Peyer's patch (tissue), 4 donors: ENCODE measurements around the gene MLF2. TPM values are rescaled to one million over a fixed set of nuclear protein-coding genes. Genes with fewer than 3 reads are reported as not detected.
"Not testable (repeated sequence)": the region's sequence is repeated elsewhere in the genome, so short reads cannot be mapped to it uniquely, and the experiment has no call there.

Source experiments
- DNase-seq, 3 donors: peaks; one replicate each; pipeline ENCODE4 v3.0.0-alpha.2; 2017 to 2019
- H3K27ac ChIP-seq, 4 donors: fragments of 200-600 bp; sonication (generic); one replicate each; pipeline ENCODE4 v1.5.1; 2016 to 2019
- H3K27me3 ChIP-seq, 2 donors: fragments of 200-600 bp; sonication (generic); one replicate each; pipeline ENCODE4 v1.5.1; 2019
- H3K36me3 ChIP-seq, 3 donors: fragments of 200-600 bp; sonication (generic); one replicate each; pipeline ENCODE4 v1.5.1; 2016 to 2019
- H3K4me1 ChIP-seq, 4 donors: fragments of 200-600 bp; sonication (generic); one replicate each; pipeline ENCODE4 v1.5.1; 2016 to 2019
- H3K4me3 ChIP-seq, 4 donors: fragments of 200-600 bp; sonication (generic); 1 replicate in 3 of 4; 2 replicates in 1 of 4; pipeline ENCODE4 v1.5.1; 2016 to 2019; ENCODE audit warnings: mild to moderate bottlenecking in 1 of 4
- H3K9me3 ChIP-seq, 4 donors: fragments of 200-600 bp; sonication (generic); one replicate each; pipeline ENCODE4 v1.5.1; 2016 to 2019; ENCODE audit warnings: mild to moderate bottlenecking in 1 of 4
- CTCF ChIP-seq, 6 experiments: fragments of 450-650 bp in 4 of 6; fragments of 200-600 bp in 2 of 6; sonication (generic) in 1 of 6; IDR thresholded peaks; one replicate each; pipeline ENCODE4 v1.5.1; 2017 to 2019; ENCODE audit warnings: antibody characterized with exemption in 6 of 6, mild to moderate bottlenecking in 3 of 6, moderate library complexity in 1 of 6
- POLR2A ChIP-seq, 2 donors: fragments of 450-650 bp; IDR thresholded peaks; one replicate each; pipeline ENCODE4 v1.5.1; 2017; ENCODE audit warnings: antibody characterized with exemption in 2 of 2, mild to moderate bottlenecking in 2 of 2, moderate library complexity in 2 of 2
- total RNA-seq, 4 donors: library from RNA; depleted of rRNA; stranded (reverse); fragments of >200 nt; gene quantifications; one replicate each; pipeline ENCODE4 v1.1.0, GENCODE V29; 2016

Gene MLF2
- total RNA-seq, 4 donors from 2014 or later, result 94.9 to 212 (median 182) TPM

- H3K4me1 ChIP-seq, result no peaks in the 10 kb centered on the region
- no peak overlapping the region for H3K4me3 ChIP-seq
- no peak overlapping the region for H3K27ac ChIP-seq
- H3K9me3 ChIP-seq, result no peaks in the 10 kb centered on the region
- no peaks in the 10 kb centered on the region for H3K36me3 ChIP-seq
- no peak for DNase-seq
- no peaks in the 10 kb centered on the region for H3K27me3 ChIP-seq
- no peak for TF ChIP-seq CTCF (IDR thresholded peaks at IDR 0.05)
- TF ChIP-seq POLR2A (IDR thresholded peaks at IDR 0.05), result no peak
Observed at GRCh38 chr12:6708960-6709394, 44.0 kb downstream of the MLF2 start.

- H3K27me3 ChIP-seq, H3K27ac ChIP-seq, H3K36me3 ChIP-seq, H3K9me3 ChIP-seq, H3K4me1 ChIP-seq, H3K4me3 ChIP-seq, DNase-seq: not testable (repeated sequence)
Observed at GRCh38 chr12:6708351-6708750, 44.6 kb downstream of the MLF2 start.

- H3K9me3 ChIP-seq, result no peaks in the 10 kb centered on the region
- DNase-seq, result no peak
- H3K27ac ChIP-seq, result no peak overlapping the region
- no peak for TF ChIP-seq POLR2A (IDR thresholded peaks at IDR 0.05)
- no peak for TF ChIP-seq CTCF (IDR thresholded peaks at IDR 0.05)
- H3K4me3 ChIP-seq, result no peak overlapping the region
- peaks cover 0 to 20% of the 10 kb centered on the region in 2 donors for H3K27me3 ChIP-seq
- H3K4me1 ChIP-seq, result peaks cover 0 to 18% (median 14%) of the 10 kb centered on the region in 4 donors
- H3K36me3 ChIP-seq, result no peaks in the 10 kb centered on the region
Observed at GRCh38 chr12:6703631-6704030, 49.3 kb downstream of the MLF2 start.

GRCh38 chr12:6701078-6701768, 51.7 kb downstream of the MLF2 start:
- Histone ChIP-seq H3K27ac (no peak overlapping the region), H3K4me3 (peak overlapping the region; percentile 40 to 56 (median 50)), H3K9me3 (no peaks in the 10 kb centered on the region), H3K4me1 (peaks cover 0 to 20% (median 17%) of the 10 kb centered on the region in 4 donors), H3K27me3 (peaks cover 0 to 24% of the 10 kb centered on the region in 2 donors), H3K36me3 (no peaks in the 10 kb centered on the region)
- no peak for DNase-seq
- no peak for TF ChIP-seq CTCF (IDR thresholded peaks at IDR 0.05)
- TF ChIP-seq POLR2A (IDR thresholded peaks at IDR 0.05), result no peak

GRCh38 chr12:6700646-6701051, 52.3 kb downstream of the MLF2 start, which contains the start of gene PIANP:
PIANP (minus strand) TSS chr12:6700815; CDS start chr12:6698061, 2,754 bp downstream.
- peak within 1 kb of the TSS; percentile 40 to 56 (median 50) for H3K4me3 ChIP-seq
- no peaks in the 10 kb centered on the region for H3K36me3 ChIP-seq
- H3K4me1 ChIP-seq, result peaks cover 0 to 20% (median 17%) of the 10 kb centered on the region in 4 donors
- DNase-seq, result peak; percentile 31 to 63 (median 57)
- H3K9me3 ChIP-seq, result no peaks in the 10 kb centered on the region
- peak within 1 kb of the TSS in 2 of 4 donors; percentile 2 to 50 for H3K27ac ChIP-seq
- TF ChIP-seq POLR2A (IDR thresholded peaks at IDR 0.05) (no peak), CTCF (IDR thresholded peaks at IDR 0.05) (no peak)
- peaks cover 0 to 24% of the 10 kb centered on the region in 2 donors for H3K27me3 ChIP-seq

- Histone ChIP-seq H3K27ac (peak overlapping the region in 2 of 4 donors; percentile 2 to 50), H3K27me3 (peaks cover 0 to 24% of the 10 kb centered on the region in 2 donors), H3K36me3 (no peaks in the 10 kb centered on the region), H3K4me3 (peak overlapping the region; percentile 40 to 56 (median 50)), H3K9me3 (no peaks in the 10 kb centered on the region), H3K4me1 (peaks cover 0 to 20% (median 17%) of the 10 kb centered on the region in 4 donors)
- no peak for DNase-seq
- TF ChIP-seq POLR2A (IDR thresholded peaks at IDR 0.05) (no peak), CTCF (IDR thresholded peaks at IDR 0.05) (no peak)
Observed at GRCh38 chr12:6699989-6700645, 52.8 kb downstream of the MLF2 start.
